Nephron progenitor cell (in vitro differentiated cells): ENCODE results near the gene NAXD.
"Not testable (repeated sequence)": the region's sequence is repeated elsewhere in the genome, so short reads cannot be mapped to it uniquely, and the experiment has no call there.

ENCODE experiments used
- DNase-seq: peaks from one replicate; pipeline ENCODE4 v3.0.0; 2021
- H3K27ac Mint-ChIP-seq: 2 replicates; pipeline ENCODE4 v1.8.0; 2021; ENCODE audit warnings: mild to moderate bottlenecking, moderate library complexity, mixed read lengths
- H3K27me3 Mint-ChIP-seq: 2 replicates; pipeline ENCODE4 v1.8.0; 2021; ENCODE audit warnings: mild to moderate bottlenecking, low read depth, mixed read lengths; ENCODE audit not compliant: poor library complexity
- H3K36me3 Mint-ChIP-seq: 2 replicates; pipeline ENCODE4 v1.8.0; 2021; ENCODE audit warnings: low read depth, mixed read lengths
- H3K4me1 Mint-ChIP-seq: 2 replicates; pipeline ENCODE4 v1.8.0; 2021; ENCODE audit warnings: mixed read lengths
- H3K4me3 Mint-ChIP-seq: 2 replicates; pipeline ENCODE4 v1.8.0; 2021; ENCODE audit warnings: mild to moderate bottlenecking, moderate library complexity, mixed read lengths
- H3K9me3 Mint-ChIP-seq: 2 replicates; pipeline ENCODE4 v1.8.0; 2021; ENCODE audit warnings: mild to moderate bottlenecking, moderate library complexity, mixed read lengths
- CTCF ChIP-seq: fragments of 200-600 bp; sonication (generic); IDR thresholded peaks from 2 replicates; pipeline ENCODE4 v1.5.0; 2021; ENCODE audit warnings: antibody characterized with exemption

NAXD gene

GRCh38 chr13:110600980-110601379, 14.4 kb upstream of the NAXD start:
- Mint-ChIP-seq H3K9me3 (peaks cover 12% of the 10 kb centered on the region), H3K4me1 (peaks cover 36% of the 10 kb centered on the region), H3K27me3 (peaks cover 6% of the 10 kb centered on the region), H3K27ac (no peak overlapping the region), H3K4me3 (no peak overlapping the region), H3K36me3 (peaks cover 5% of the 10 kb centered on the region)
- TF ChIP-seq CTCF = no peak
- DNase-seq = no peak

- DNase-seq = no peak
- no peak for TF ChIP-seq CTCF
- H3K4me3 Mint-ChIP-seq = no peak overlapping the region
- peaks cover 6% of the 10 kb centered on the region for H3K27me3 Mint-ChIP-seq
- peaks cover 11% of the 10 kb centered on the region for H3K36me3 Mint-ChIP-seq
- peaks cover 13% of the 10 kb centered on the region for H3K4me1 Mint-ChIP-seq
- no peak overlapping the region for H3K27ac Mint-ChIP-seq
- H3K9me3 Mint-ChIP-seq = peaks cover 26% of the 10 kb centered on the region
Observed at GRCh38 chr13:110605132-110605531, 10.2 kb upstream of the NAXD start.

GRCh38 chr13:110606281-110606680, 9.1 kb upstream of the NAXD start:
- not testable (repeated sequence) for H3K27ac Mint-ChIP-seq, H3K4me3 Mint-ChIP-seq, DNase-seq, H3K27me3 Mint-ChIP-seq
- H3K4me1 Mint-ChIP-seq = peaks cover 18% of the 10 kb centered on the region
- peaks cover 26% of the 10 kb centered on the region for H3K9me3 Mint-ChIP-seq
- peaks cover 11% of the 10 kb centered on the region for H3K36me3 Mint-ChIP-seq

GRCh38 chr13:110607675-110608224, 7.6 kb upstream of the NAXD start:
- Mint-ChIP-seq H3K27ac (no peak overlapping the region), H3K27me3 (peaks cover 11% of the 10 kb centered on the region), H3K4me3 (no peak overlapping the region), H3K4me1 (peaks cover 18% of the 10 kb centered on the region), H3K9me3 (peaks cover 28% of the 10 kb centered on the region), H3K36me3 (peaks cover 11% of the 10 kb centered on the region)
- TF ChIP-seq CTCF = no peak
- no peak for DNase-seq

- peaks cover 19% of the 10 kb centered on the region for H3K27me3 Mint-ChIP-seq
- TF ChIP-seq CTCF = no peak
- DNase-seq = no peak
- H3K27ac Mint-ChIP-seq = peak overlapping the region; percentile 22
- H3K4me1 Mint-ChIP-seq = peaks cover 22% of the 10 kb centered on the region
- H3K36me3 Mint-ChIP-seq = peaks cover 15% of the 10 kb centered on the region
- H3K9me3 Mint-ChIP-seq = peaks cover 40% of the 10 kb centered on the region
- H3K4me3 Mint-ChIP-seq = peak overlapping the region; percentile 9
Observed at GRCh38 chr13:110610955-110611595, 4.3 kb upstream of the NAXD start.

GRCh38 chr13:110615005-110615321, 382 bp upstream of the NAXD start:
- no peak for TF ChIP-seq CTCF
- Mint-ChIP-seq H3K4me3 (peak overlapping the region; percentile 84), H3K4me1 (peaks cover 49% of the 10 kb centered on the region), H3K27ac (peak overlapping the region; percentile 83), H3K9me3 (peaks cover 25% of the 10 kb centered on the region), H3K36me3 (peaks cover 15% of the 10 kb centered on the region), H3K27me3 (peaks cover 19% of the 10 kb centered on the region)
- no peak for DNase-seq
